ENCODE results near the gene MANBA.

DNA sequence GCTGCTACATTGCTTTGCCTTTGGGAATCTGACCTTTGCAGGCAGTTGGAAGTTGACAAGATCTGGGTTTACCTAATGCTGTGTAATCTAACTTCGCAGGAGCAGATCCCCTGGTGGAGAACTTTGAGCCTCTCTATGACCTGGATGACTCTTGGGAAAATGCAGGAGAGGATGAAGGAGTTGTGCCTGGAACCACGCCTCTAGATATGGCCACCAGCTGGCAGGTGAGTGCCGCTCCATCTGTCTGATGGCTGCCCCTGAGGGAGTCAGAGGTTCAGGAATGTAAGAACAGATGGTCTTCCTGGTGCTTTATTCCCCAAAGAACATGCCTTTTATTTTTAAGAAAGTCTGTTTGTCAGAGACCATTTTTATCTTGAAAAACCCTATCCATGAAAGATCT is 150.3 kb downstream of the MANBA start:
- TF ChIP-seq, protein P1, sequence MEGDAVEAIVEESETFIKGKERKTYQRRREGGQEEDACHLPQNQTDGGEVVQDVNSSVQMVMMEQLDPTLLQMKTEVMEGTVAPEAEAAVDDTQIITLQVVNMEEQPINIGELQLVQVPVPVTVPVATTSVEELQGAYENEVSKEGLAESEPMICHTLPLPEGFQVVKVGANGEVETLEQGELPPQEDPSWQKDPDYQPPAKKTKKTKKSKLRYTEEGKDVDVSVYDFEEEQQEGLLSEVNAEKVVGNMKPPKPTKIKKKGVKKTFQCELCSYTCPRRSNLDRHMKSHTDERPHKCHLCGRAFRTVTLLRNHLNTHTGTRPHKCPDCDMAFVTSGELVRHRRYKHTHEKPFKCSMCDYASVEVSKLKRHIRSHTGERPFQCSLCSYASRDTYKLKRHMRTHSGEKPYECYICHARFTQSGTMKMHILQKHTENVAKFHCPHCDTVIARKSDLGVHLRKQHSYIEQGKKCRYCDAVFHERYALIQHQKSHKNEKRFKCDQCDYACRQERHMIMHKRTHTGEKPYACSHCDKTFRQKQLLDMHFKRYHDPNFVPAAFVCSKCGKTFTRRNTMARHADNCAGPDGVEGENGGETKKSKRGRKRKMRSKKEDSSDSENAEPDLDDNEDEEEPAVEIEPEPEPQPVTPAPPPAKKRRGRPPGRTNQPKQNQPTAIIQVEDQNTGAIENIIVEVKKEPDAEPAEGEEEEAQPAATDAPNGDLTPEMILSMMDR (IDR thresholded peaks at IDR 0.05): no peak
- TF ChIP-seq SIN3A (IDR thresholded peaks at IDR 0.05; ENCODE audit: borderline replicate concordance, insufficient read depth, low read depth, low read length) (no peak), TCF7L2 (IDR thresholded peaks at IDR 0.05; ENCODE audit: low read depth, low read length) (no peak)
